Activated T-cell treated with anti-CD3 and anti-CD28 coated beads for 48 hours (primary cell): ENCODE measurements around the gene NRROS.
"Not testable (repeated sequence)": the region's sequence is repeated elsewhere in the genome, so short reads cannot be mapped to it uniquely, and the experiment has no call there.

Experiments used
- DNase-seq: peaks from one replicate; pipeline ENCODE4 v3.0.0-alpha.2; 2020; ENCODE audit warnings: low read depth

NRROS gene

DNA sequence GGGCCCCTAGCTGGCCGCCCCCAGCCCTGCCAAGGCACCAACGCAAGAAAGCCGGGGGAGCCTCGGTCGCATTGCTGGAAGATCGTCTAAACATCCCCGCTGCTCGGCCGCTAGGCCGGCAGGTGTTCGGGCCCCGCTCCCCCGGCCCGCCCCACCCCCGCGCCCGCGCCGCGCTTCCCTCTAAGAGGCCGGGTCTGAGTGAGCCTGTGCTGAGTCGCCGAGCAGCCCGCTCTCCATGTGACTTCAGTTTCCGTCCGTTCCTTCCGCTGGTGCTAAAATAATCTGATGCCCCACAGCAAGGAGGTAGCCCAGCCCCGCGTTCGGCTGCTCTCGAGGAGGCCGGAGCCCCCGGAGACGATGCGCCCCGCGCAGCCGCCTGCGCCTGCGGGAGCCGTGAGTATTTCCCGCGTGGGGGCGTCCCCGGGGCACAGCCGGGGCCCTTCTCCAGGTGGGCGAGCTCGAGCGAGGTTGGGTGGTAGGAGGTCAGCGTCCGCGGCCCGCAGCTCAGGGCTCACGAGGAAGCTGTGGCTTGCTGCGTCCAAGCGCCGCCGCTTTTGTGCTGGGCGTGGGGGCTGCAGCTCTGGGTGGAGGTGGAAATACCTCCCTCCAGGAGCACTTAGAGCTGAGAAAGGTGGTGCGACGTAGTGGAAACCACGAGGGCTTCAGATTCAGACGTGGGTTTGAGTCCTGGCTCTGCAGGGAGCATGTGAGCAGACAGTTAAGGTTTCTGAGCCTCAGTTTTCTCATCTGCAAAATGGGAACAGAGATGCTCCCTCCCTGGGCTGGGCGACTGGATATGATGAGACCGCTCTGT lies at the start of gene NRROS:
TSS of gene NRROS (plus strand) at position 212 of the 814 bp plus-strand sequence. CDS start 14,846 bp downstream, outside the sequence.
- peak; percentile 68 for DNase-seq

DNA sequence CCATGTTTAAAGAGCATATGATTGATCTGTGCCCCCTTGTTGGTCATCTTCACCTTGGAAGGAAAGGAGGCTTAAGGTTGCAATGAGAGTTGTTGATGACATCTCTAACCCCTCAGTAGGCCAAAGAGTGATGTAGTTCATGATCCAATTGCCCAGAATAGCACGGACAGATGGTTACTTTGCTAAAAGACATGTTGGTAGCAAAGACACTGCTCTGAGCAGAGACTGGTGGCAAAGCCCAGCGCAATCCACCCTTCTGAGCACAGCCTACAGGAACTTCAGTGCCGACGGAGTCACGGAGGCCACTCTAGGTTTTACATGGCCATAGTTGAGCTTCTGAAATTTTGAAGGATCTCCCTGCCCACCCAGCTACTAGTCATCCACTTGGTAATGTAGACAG lies 49.2 kb upstream of the NRROS start:
- no peak for DNase-seq

- DNase-seq: no peak
Observed at GRCh38 chr3:196596355-196596754, 43.1 kb upstream of the NRROS start.

- peak; percentile 21 for DNase-seq
Observed at GRCh38 chr3:196597971-196598733, 41.3 kb upstream of the NRROS start.

GRCh38 chr3:196599734-196600128 lies 39.8 kb upstream of the NRROS start:
- DNase-seq: no peak

GRCh38 chr3:196600359-196600758 lies 39.1 kb upstream of the NRROS start:
- DNase-seq: no peak

- no peak for DNase-seq
Observed at GRCh38 chr3:196602673-196603072, 36.8 kb upstream of the NRROS start.

DNA sequence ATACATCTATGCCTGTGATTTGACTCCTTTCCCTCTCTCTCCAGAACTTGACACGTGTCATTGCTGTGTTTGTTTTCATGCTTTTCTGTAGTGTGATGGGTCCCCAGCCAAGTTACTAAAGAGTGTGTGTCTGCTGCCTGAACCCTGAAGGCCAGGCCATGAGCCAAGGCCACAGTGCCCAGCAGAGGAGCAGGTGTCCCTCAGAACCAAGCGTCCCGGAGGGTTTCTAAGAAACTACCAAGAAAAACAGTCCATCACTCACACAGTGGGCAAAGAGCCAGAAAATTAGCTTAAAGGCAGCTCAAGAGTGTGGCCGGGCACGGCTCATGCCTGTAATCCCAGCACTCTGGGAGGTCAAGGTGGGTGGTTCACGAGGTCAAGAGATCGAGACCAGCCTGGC lies 35.8 kb upstream of the NRROS start:
- DNase-seq: no peak

- DNase-seq: peak; percentile 37
Observed at GRCh38 chr3:196604548-196604947, 34.9 kb upstream of the NRROS start.

DNA sequence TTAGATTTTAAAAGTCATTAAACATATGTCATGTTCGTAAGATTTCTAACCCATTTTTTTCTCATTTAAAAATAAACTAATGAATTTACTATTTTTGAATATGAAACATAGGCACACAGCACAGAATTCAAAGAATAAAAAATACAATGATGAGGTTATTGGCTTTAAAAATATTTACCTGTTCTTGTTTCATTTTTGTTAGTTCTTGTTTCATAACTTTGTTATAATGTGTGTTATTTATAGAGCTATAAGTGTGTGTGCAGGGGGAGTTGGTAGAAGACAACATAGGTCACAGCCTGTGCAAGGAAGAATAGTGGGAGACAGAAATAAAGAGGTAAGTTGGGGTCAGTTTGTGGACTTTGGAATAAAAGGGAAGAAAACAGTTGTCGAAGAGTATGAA lies 30.8 kb upstream of the NRROS start:
- DNase-seq: no peak

GRCh38 chr3:196609343-196609775 lies 30.1 kb upstream of the NRROS start:
- peak; percentile 92 for DNase-seq

- DNase-seq: no peak
Observed at GRCh38 chr3:196609805-196610515, 29.5 kb upstream of the NRROS start.

GRCh38 chr3:196611761-196612483 lies 27.6 kb upstream of the NRROS start:
- DNase-seq: no peak

DNA sequence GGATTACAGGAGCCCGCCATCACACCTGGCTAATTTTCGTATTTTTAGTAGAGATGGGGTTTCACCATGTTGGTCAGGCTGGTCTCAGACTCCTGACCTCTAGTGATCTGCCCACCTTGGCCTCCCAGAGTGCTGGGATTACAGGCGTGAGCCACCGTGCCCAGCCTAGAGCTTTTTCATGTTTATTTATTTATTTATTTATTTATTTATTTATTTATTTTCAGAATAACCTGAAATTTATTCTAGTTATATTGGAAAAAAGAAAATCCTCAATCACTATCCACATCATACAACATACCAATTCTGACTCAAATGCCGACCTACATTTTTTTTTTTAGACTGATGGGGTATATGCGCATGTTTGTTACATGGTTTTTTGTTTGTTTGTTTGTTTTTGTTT lies 24.3 kb upstream of the NRROS start:
- DNase-seq: not testable (repeated sequence)

- DNase-seq: no peak
Observed at GRCh38 chr3:196617256-196617655, 22.2 kb upstream of the NRROS start.

GRCh38 chr3:196619223-196619622 lies 20.3 kb upstream of the NRROS start:
- DNase-seq: no peak

DNA sequence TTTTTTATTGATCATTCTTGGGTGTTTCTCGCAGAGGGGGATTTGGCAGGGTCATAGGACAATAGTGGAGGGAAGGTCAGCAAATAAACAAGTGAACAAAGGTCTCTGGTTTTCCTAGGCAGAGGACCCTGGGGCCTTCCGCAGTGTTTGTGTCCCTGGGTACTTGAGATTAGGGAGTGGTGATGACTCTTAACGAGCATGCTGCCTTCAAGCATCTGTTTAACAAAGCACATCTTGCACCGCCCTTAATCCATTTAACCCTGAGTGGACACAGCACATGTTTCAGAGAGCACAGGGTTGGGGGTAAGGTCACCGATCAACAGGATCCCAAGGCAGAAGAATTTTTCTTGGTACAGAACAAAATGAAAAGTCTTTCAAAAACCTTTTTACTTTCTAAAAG lies 19.9 kb upstream of the NRROS start:
- DNase-seq: not testable (repeated sequence)

- no peak for DNase-seq
Observed at GRCh38 chr3:196620161-196620604, 19.3 kb upstream of the NRROS start.

- DNase-seq: no peak
Observed at GRCh38 chr3:196620684-196621083, 18.8 kb upstream of the NRROS start.

GRCh38 chr3:196621611-196622010 lies 17.9 kb upstream of the NRROS start:
- no peak for DNase-seq

DNA sequence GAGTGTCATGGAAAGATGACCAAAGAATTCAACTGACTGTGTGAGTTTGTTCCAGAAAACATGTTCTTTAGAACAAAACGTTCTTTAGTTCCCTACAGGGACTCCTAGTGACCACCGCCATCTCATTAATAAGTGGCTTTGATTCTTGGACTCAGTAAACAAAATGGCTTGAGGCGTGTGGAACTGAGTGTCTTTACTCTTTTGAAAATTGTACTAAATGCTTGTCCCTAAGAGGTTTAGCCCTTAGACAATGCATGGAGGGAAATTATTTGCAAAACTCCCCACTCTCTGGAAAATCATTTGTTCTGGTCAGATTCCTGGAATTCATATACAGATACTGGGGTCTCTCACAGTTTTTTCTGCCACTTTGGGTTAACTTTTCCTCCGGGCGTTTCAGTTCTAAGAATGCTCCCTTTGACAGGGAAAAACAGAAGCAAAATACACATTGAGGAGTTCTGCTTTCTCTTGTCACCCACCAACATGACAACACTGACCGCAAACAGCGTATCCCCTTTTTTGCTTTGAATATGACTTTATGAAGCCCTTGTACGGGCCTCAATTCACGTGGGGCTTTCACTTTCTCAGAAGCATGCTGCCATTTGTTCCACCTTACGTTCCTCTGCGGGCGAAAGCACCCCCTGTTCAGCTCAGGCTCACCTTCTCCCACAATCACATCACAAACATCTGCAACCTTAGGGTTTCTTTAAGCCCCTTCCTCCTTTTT lies 15.3 kb upstream of the NRROS start:
- no peak for DNase-seq
